Sigmoid colon (tissue), 4 donors: Measurements from ENCODE around the gene ZNF79.

Source experiments
- CTCF ChIP-seq, 4 experiments: fragments of 450-650 bp in 3 of 4; fragments of 200-600 bp in 1 of 4; IDR thresholded peaks; one replicate each; pipeline ENCODE4 v1.5.1; 2016 to 2019; ENCODE audit warnings: antibody characterized with exemption in 4 of 4, mild to moderate bottlenecking in 3 of 4, moderate library complexity in 2 of 4
- EP300 ChIP-seq, 4 donors: sonication (generic); formaldehyde crosslinking; IDR thresholded peaks; one replicate each; pipeline ENCODE4 v1.6.1; 2017; ENCODE audit warnings: antibody characterized with exemption in 4 of 4
- POLR2A ChIP-seq, 2 donors: fragments of 450-650 bp; IDR thresholded peaks; one replicate each; pipeline ENCODE4 v1.6.1; 2016; ENCODE audit warnings: antibody characterized with exemption in 2 of 2, mild to moderate bottlenecking in 2 of 2, moderate library complexity in 2 of 2
- POLR2AphosphoS5 ChIP-seq, 4 donors: sonication (generic); formaldehyde crosslinking; IDR thresholded peaks; one replicate each; pipeline ENCODE4 v1.6.1; 2017; ENCODE audit warnings: antibody characterized with exemption in 4 of 4

GRCh38 chr9:127452691-127453090, 28.5 kb downstream of the ZNF79 start:
- TF ChIP-seq POLR2A (IDR thresholded peaks at IDR 0.05), result no peak
- no peak for TF ChIP-seq CTCF (IDR thresholded peaks at IDR 0.05)
- peak in 2 of 4 donors; percentile 16 to 71 for TF ChIP-seq EP300 (IDR thresholded peaks at IDR 0.05)
- peak; percentile 72 to 93 (median 85) for TF ChIP-seq POLR2AphosphoS5 (IDR thresholded peaks at IDR 0.05)
